DMS53 (cell line): ENCODE measurements around the gene USP40.

Source experiments
- DNase-seq: peaks from one replicate; lab custom pipeline; 2025; lab: John Stamatoyannopoulos, UW

Gene USP40

GRCh38 chr2:233474308-233475160 is 92.0 kb downstream of the USP40 start:
- no peak for DNase-seq

- no peak for DNase-seq
Measured at GRCh38 chr2:233473878-233474277, 92.7 kb downstream of the USP40 start.

GRCh38 chr2:233473386-233473791 is 93.2 kb downstream of the USP40 start:
- no peak for DNase-seq

GRCh38 chr2:233471291-233472035 is 95.1 kb downstream of the USP40 start:
- no peak for DNase-seq

- DNase-seq = no peak
Measured at GRCh38 chr2:233470839-233471238, 95.7 kb downstream of the USP40 start.

GRCh38 chr2:233470011-233470687 is 96.4 kb downstream of the USP40 start:
- DNase-seq = no peak

- no peak for DNase-seq
Measured at GRCh38 chr2:233469261-233470010, 97.1 kb downstream of the USP40 start.

- no peak for DNase-seq
Measured at GRCh38 chr2:233468741-233469110, 97.9 kb downstream of the USP40 start.

- DNase-seq = no peak
Measured at GRCh38 chr2:233468047-233468740, 98.4 kb downstream of the USP40 start.

- no peak for DNase-seq
Measured at GRCh38 chr2:233466991-233467603, 99.5 kb downstream of the USP40 start.

- no peak for DNase-seq
Measured at GRCh38 chr2:233464531-233465240, 101.9 kb downstream of the USP40 start.

- no peak for DNase-seq
Measured at GRCh38 chr2:233464056-233464455, 102.5 kb downstream of the USP40 start.

GRCh38 chr2:233463586-233463985 is 103.0 kb downstream of the USP40 start:
- no peak for DNase-seq

- DNase-seq = no peak
Measured at GRCh38 chr2:233462826-233463470, 103.6 kb downstream of the USP40 start.

- no peak for DNase-seq
Measured at GRCh38 chr2:233462202-233462785, 104.3 kb downstream of the USP40 start.

GRCh38 chr2:233461481-233461891 is 105.1 kb downstream of the USP40 start:
- no peak for DNase-seq

GRCh38 chr2:233460726-233461441 is 105.7 kb downstream of the USP40 start:
- peak; percentile 57 for DNase-seq

GRCh38 chr2:233459426-233459825 is 107.2 kb downstream of the USP40 start:
- DNase-seq = no peak

GRCh38 chr2:233458826-233459225 is 107.8 kb downstream of the USP40 start:
- DNase-seq = no peak
